Mucosa of stomach (tissue), 1 donor: ENCODE measurements around the gene CACHD1.

Experiments used
- H3K27me3 ChIP-seq: one replicate; pipeline ENCODE4 v1.7.0; 2013; ENCODE audit warnings: mild to moderate bottlenecking, low read length; ENCODE audit not compliant: control insufficient read depth, insufficient read depth
- H3K36me3 ChIP-seq: one replicate; pipeline ENCODE4 v1.7.0; 2013; ENCODE audit warnings: low read length; ENCODE audit not compliant: control insufficient read depth, insufficient read depth
- H3K4me1 ChIP-seq: one replicate; pipeline ENCODE4 v1.7.0; 2013; ENCODE audit warnings: mild to moderate bottlenecking, low read length; ENCODE audit not compliant: control insufficient read depth, insufficient read depth
- H3K4me3 ChIP-seq: one replicate; pipeline ENCODE4 v1.7.0; 2013; ENCODE audit warnings: low read length
- H3K9ac ChIP-seq: one replicate; pipeline ENCODE4 v1.7.0; 2013; ENCODE audit warnings: mild to moderate bottlenecking, low read length, moderate library complexity
- H3K9me3 ChIP-seq: one replicate; pipeline ENCODE4 v1.7.0; 2013; ENCODE audit warnings: mild to moderate bottlenecking, low read length, moderate library complexity; ENCODE audit not compliant: control insufficient read depth
- donor health status: Pancreatic carcinoma.

CACHD1 gene

GRCh38 chr1:64517640-64518039 lies 47.7 kb downstream of the CACHD1 start:
- no peak overlapping the region for H3K4me3 ChIP-seq
- peaks cover 4% of the 10 kb centered on the region for H3K4me1 ChIP-seq
- H3K9me3 ChIP-seq, result no peaks in the 10 kb centered on the region
- no peak overlapping the region for H3K9ac ChIP-seq
- H3K36me3 ChIP-seq, result no peaks in the 10 kb centered on the region
- no peaks in the 10 kb centered on the region for H3K27me3 ChIP-seq

DNA sequence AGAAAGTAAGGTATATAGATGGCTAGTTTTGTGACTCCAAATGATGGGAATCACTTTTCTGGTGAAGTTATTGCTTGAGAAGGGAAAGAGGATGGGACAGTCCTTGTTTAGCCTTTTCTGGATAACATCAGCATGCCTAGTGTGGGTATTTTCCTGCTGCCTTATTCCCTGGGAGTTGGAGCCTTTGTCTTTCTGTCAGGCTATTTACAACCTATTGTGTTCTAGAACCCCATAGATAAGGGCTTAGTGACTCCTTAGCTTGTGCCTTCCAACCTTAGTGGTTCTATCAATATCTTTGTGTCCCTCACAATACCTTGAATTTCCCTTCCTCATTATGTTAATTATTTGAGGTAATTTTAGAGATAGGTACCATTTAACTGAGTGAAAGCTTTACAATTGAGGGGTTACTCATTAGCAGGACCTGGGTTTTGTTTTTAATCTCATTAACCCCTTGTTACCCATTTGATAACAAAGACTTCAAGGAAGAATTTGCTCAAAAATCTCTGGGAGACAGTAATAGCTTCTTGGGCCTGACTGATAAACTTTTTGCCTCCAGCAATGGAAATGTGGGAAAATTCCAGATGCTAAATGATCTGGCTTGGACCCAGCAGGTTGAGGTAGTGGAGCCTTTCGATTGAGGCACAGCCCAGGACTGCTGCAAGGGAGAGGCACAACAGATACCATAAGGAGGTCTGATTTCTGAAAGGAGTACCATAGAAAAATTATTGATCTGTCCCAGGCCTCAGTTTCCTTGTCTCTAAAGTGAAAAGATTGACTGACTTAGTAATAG lies 49.0 kb downstream of the CACHD1 start:
- no peaks in the 10 kb centered on the region for H3K36me3 ChIP-seq
- H3K27me3 ChIP-seq, result no peaks in the 10 kb centered on the region
- no peaks in the 10 kb centered on the region for H3K9me3 ChIP-seq
- no peak overlapping the region for H3K9ac ChIP-seq
- H3K4me1 ChIP-seq, result peaks cover 4% of the 10 kb centered on the region
- no peak overlapping the region for H3K4me3 ChIP-seq

DNA sequence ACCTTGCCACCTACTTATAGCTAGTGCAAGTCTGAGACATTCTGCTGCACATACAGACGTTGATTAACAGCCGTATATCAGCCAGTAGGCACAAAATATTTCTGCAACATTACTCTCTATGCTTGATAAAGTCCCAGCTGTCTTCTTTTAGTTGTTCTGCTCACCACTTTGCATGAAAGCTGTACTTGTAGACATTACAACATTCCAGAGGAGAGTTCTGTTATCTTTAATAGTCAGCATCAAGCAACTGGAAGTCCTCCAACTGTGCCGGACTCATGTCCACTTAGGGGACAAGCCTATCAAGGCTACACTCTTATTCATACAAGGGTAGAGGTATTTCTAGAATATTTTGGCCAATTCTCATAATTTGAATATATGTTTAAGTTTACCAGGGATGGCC lies 50.0 kb downstream of the CACHD1 start:
- Histone ChIP-seq H3K27me3 (no peaks in the 10 kb centered on the region), H3K9ac (no peak overlapping the region), H3K36me3 (no peaks in the 10 kb centered on the region), H3K9me3 (no peaks in the 10 kb centered on the region), H3K4me1 (peaks cover 4% of the 10 kb centered on the region), H3K4me3 (no peak overlapping the region)

DNA sequence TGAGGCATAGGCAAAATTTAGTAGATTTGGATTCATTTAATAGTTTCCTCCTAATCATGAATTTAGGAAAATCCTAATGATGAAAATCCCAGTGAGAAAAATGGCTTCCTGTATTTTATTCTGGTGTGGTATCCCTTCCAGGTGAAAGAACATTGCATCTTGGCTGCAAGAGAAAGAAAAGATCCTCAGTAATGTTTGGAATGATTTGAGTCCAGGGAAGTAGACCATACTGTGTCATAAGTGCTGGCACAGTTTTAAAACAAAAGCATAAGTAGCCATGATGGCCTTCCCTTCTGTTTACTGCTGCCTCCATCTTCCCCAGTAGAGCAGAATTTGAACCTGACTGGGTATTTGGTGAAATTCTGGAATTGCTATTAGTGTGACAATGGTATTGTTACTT lies 52.8 kb downstream of the CACHD1 start:
- Histone ChIP-seq H3K9ac (no peak overlapping the region), H3K27me3 (no peaks in the 10 kb centered on the region), H3K4me3 (no peak overlapping the region), H3K9me3 (no peaks in the 10 kb centered on the region), H3K36me3 (no peaks in the 10 kb centered on the region), H3K4me1 (peaks cover 4% of the 10 kb centered on the region)

- Histone ChIP-seq H3K27me3 (no peaks in the 10 kb centered on the region), H3K9me3 (no peaks in the 10 kb centered on the region), H3K4me3 (no peak overlapping the region), H3K4me1 (peaks cover 4% of the 10 kb centered on the region), H3K9ac (no peak overlapping the region), H3K36me3 (no peaks in the 10 kb centered on the region)
Observed at GRCh38 chr1:64523413-64524337, 53.7 kb downstream of the CACHD1 start.

- Histone ChIP-seq H3K9ac (no peak overlapping the region), H3K36me3 (no peaks in the 10 kb centered on the region), H3K4me3 (no peak overlapping the region), H3K4me1 (peaks cover 4% of the 10 kb centered on the region), H3K27me3 (no peaks in the 10 kb centered on the region), H3K9me3 (no peaks in the 10 kb centered on the region)
Observed at GRCh38 chr1:64524614-64525013, 54.7 kb downstream of the CACHD1 start.

- Histone ChIP-seq H3K36me3 (no peaks in the 10 kb centered on the region), H3K9me3 (no peaks in the 10 kb centered on the region), H3K4me1 (no peaks in the 10 kb centered on the region), H3K9ac (no peak overlapping the region), H3K27me3 (no peaks in the 10 kb centered on the region), H3K4me3 (no peak overlapping the region)
Observed at GRCh38 chr1:64525116-64525686, 55.3 kb downstream of the CACHD1 start.

DNA sequence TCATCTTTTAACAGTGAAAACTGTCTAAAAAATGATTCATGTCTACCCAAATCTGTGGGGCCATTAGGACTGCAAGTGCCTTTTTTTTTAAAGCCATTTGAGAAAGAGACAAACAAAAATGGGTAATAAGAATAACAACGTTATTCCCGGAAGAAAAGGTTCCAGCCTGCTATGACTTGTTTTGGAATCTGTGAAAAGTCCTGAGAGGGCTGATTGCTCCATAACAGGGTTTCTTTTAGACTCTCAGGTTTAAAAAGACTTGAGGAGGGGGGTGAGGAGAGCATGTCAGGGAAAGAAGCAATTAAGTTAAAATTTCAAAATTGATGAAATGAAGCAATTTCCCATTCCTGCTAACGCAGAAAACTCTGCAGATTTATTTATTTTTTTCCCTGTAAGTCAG lies 56.4 kb downstream of the CACHD1 start:
- Histone ChIP-seq H3K4me1 (no peaks in the 10 kb centered on the region), H3K4me3 (no peak overlapping the region), H3K27me3 (no peaks in the 10 kb centered on the region), H3K9me3 (no peaks in the 10 kb centered on the region), H3K9ac (no peak overlapping the region), H3K36me3 (no peaks in the 10 kb centered on the region)

GRCh38 chr1:64527165-64527564 lies 57.2 kb downstream of the CACHD1 start:
- H3K4me1 ChIP-seq, result no peaks in the 10 kb centered on the region
- H3K36me3 ChIP-seq, result no peaks in the 10 kb centered on the region
- no peaks in the 10 kb centered on the region for H3K27me3 ChIP-seq
- no peak overlapping the region for H3K4me3 ChIP-seq
- no peaks in the 10 kb centered on the region for H3K9me3 ChIP-seq
- H3K9ac ChIP-seq, result no peak overlapping the region

- Histone ChIP-seq H3K9ac (no peak overlapping the region), H3K4me3 (no peak overlapping the region), H3K27me3 (no peaks in the 10 kb centered on the region), H3K4me1 (no peaks in the 10 kb centered on the region), H3K9me3 (no peaks in the 10 kb centered on the region), H3K36me3 (no peaks in the 10 kb centered on the region)
Observed at GRCh38 chr1:64527786-64528185, 57.9 kb downstream of the CACHD1 start.

- Histone ChIP-seq H3K36me3 (no peaks in the 10 kb centered on the region), H3K27me3 (no peaks in the 10 kb centered on the region), H3K9me3 (no peaks in the 10 kb centered on the region), H3K4me3 (no peak overlapping the region), H3K9ac (no peak overlapping the region), H3K4me1 (peaks cover 8% of the 10 kb centered on the region)
Observed at GRCh38 chr1:64530969-64531692, 61.2 kb downstream of the CACHD1 start.
